H9 (cell line): ENCODE data around the gene CD300A. TPM values are rescaled to one million over a fixed set of nuclear protein-coding genes. Genes with fewer than 3 reads are reported as not detected.

Experiments used
- DNase-seq: peaks from one replicate; pipeline ENCODE4 v3.0.0-alpha.2; 2017
- H2AFZ ChIP-seq: one replicate; pipeline ENCODE4 v1.6.1; 2013; ENCODE audit warnings: mild to moderate bottlenecking, low read length, control low read depth, moderate library complexity
- H2AK5ac ChIP-seq: 2 replicates; pipeline ENCODE4 v1.6.1; 2013; ENCODE audit warnings: low read length, control low read depth, mixed read lengths; ENCODE audit not compliant: insufficient read length
- H2BK120ac ChIP-seq: one replicate; pipeline ENCODE4 v1.6.1; 2013; ENCODE audit warnings: low read depth, mild to moderate bottlenecking, low read length, control low read depth, inconsistent platforms; ENCODE audit not compliant: poor library complexity, severe bottlenecking
- H2BK12ac ChIP-seq: 2 replicates; pipeline ENCODE4 v1.6.1; 2013; ENCODE audit warnings: low read length, control low read depth, mixed read lengths, low read depth; ENCODE audit not compliant: insufficient read length
- H2BK15ac ChIP-seq: 2 replicates; pipeline ENCODE4 v1.6.1; 2013; ENCODE audit warnings: low read depth, low read length, control low read depth
- H2BK20ac ChIP-seq: one replicate; pipeline ENCODE4 v1.6.1; 2013; ENCODE audit warnings: low read depth, mild to moderate bottlenecking, low read length, control low read depth, inconsistent platforms; ENCODE audit not compliant: poor library complexity, severe bottlenecking
- H2BK5ac ChIP-seq: 2 replicates; pipeline ENCODE4 v1.6.1; 2013; ENCODE audit warnings: low read length, control low read depth, mixed read lengths; ENCODE audit not compliant: insufficient read length
- H3K14ac ChIP-seq: 2 replicates; pipeline ENCODE4 v1.6.1; 2013; ENCODE audit warnings: low read length, control low read depth; ENCODE audit not compliant: insufficient read depth
- H3K18ac ChIP-seq: 2 replicates; pipeline ENCODE4 v1.6.1; 2013; ENCODE audit warnings: low read depth, mild to moderate bottlenecking, mixed read lengths, low read length, control low read depth; ENCODE audit not compliant: insufficient read length
- H3K23ac ChIP-seq: 2 replicates; pipeline ENCODE4 v1.6.1; 2013; ENCODE audit warnings: low read length, control low read depth, mixed read lengths, low read depth; ENCODE audit not compliant: insufficient read length
- H3K23me2 ChIP-seq: 2 replicates; pipeline ENCODE4 v1.6.1; 2013; ENCODE audit warnings: low read depth, mild to moderate bottlenecking, mixed read lengths, low read length, control low read depth; ENCODE audit not compliant: insufficient read length, poor library complexity, severe bottlenecking
- H3K27ac ChIP-seq: 2 replicates; pipeline ENCODE4 v1.5.1; 2013; ENCODE audit warnings: low read length, control low read depth, mixed read lengths, low read depth; ENCODE audit not compliant: insufficient read length
- H3K27me3 ChIP-seq: 2 replicates; pipeline ENCODE4 v1.6.1; 2013; ENCODE audit warnings: low read length, control low read depth, inconsistent platforms; ENCODE audit not compliant: insufficient read depth
- H3K4ac ChIP-seq: 2 replicates; pipeline ENCODE4 v1.6.1; 2013; ENCODE audit warnings: low read depth, mild to moderate bottlenecking, control low read depth, inconsistent platforms, low read length, moderate library complexity
- H3K4me1 ChIP-seq: 2 replicates; pipeline ENCODE4 v1.6.1; 2013; ENCODE audit warnings: low read length, control low read depth, inconsistent platforms; ENCODE audit not compliant: insufficient read depth
- H3K4me2 ChIP-seq: 2 replicates; pipeline ENCODE4 v1.6.1; 2013; ENCODE audit warnings: low read length, control low read depth, mixed read lengths; ENCODE audit not compliant: insufficient read length, insufficient read depth
- H3K56ac ChIP-seq: 2 replicates; pipeline ENCODE4 v1.6.1; 2013; ENCODE audit warnings: low read depth, mild to moderate bottlenecking, mixed read lengths, low read length, control low read depth; ENCODE audit not compliant: insufficient read length
- H3K79me1 ChIP-seq: 2 replicates; pipeline ENCODE4 v1.6.1; 2013; ENCODE audit warnings: low read depth, mild to moderate bottlenecking, moderate library complexity, low read length, control low read depth, inconsistent platforms; ENCODE audit not compliant: insufficient read depth, poor library complexity, severe bottlenecking
- H3K79me2 ChIP-seq: 2 replicates; pipeline ENCODE4 v1.6.1; 2013; ENCODE audit warnings: low read length, control low read depth, inconsistent platforms; ENCODE audit not compliant: insufficient read depth
- H3K9ac ChIP-seq: 2 replicates; pipeline ENCODE4 v1.6.1; 2013; ENCODE audit warnings: low read length, control low read depth, mixed read lengths; ENCODE audit not compliant: insufficient read length; ENCODE audit errors: extremely low read depth
- H3K9me3 ChIP-seq: one replicate; pipeline ENCODE4 v1.6.1; 2013; ENCODE audit warnings: low read depth, low read length, inconsistent platforms; ENCODE audit not compliant: control insufficient read depth
- H3T11ph ChIP-seq: one replicate; pipeline ENCODE4 v1.6.1; 2013; ENCODE audit warnings: mild to moderate bottlenecking, low read length, control low read depth, inconsistent platforms
- H4K20me1 ChIP-seq: one replicate; pipeline ENCODE4 v1.6.1; 2013; ENCODE audit not compliant: control insufficient read depth, insufficient read length, insufficient read depth
- H4K5ac ChIP-seq: 2 replicates; pipeline ENCODE4 v1.6.1; 2013; ENCODE audit warnings: low read depth, mild to moderate bottlenecking, mixed read lengths, low read length, control low read depth; ENCODE audit not compliant: insufficient read length
- H4K8ac ChIP-seq: replicated peaks from 2 replicates; pipeline ENCODE4 v1.6.1; 2013; ENCODE audit warnings: low read length, control low read depth, mixed read lengths, low read depth; ENCODE audit not compliant: insufficient read length
- H4K91ac ChIP-seq: 2 replicates; pipeline ENCODE4 v1.6.1; 2013; ENCODE audit warnings: low read depth, mild to moderate bottlenecking, moderate library complexity, mixed read lengths, low read length, control low read depth; ENCODE audit not compliant: insufficient read length
- H3K27ac Mint-ChIP-seq, 3 experiments: 2 replicates in 2 of 3; 3 replicates in 1 of 3; pipeline ENCODE4 v1.8.0; 2020 to 2021; ENCODE audit warnings: mixed read lengths in 3 of 3, mild to moderate bottlenecking in 1 of 3, moderate library complexity in 1 of 3
- H3K27me3 Mint-ChIP-seq: 2 replicates; pipeline ENCODE4 v1.8.0; 2021; ENCODE audit warnings: low read depth, mild to moderate bottlenecking, moderate library complexity, mixed read lengths
- H3K36me3 Mint-ChIP-seq, 3 experiments: 2 replicates in 2 of 3; 3 replicates in 1 of 3; pipeline ENCODE4 v1.8.0; 2020 to 2021; ENCODE audit warnings: low read depth in 3 of 3, mixed read lengths in 3 of 3; ENCODE audit not compliant: insufficient read depth in 1 of 3
- H3K4me1 Mint-ChIP-seq, 2 experiments: 2 replicates each; pipeline ENCODE4 v1.8.0; 2020; ENCODE audit warnings: mixed read lengths in 2 of 2
- H3K4me3 Mint-ChIP-seq, 2 experiments: 2 replicates in 1 of 2; 3 replicates in 1 of 2; pipeline ENCODE4 v1.8.0; 2020 to 2021; ENCODE audit warnings: mild to moderate bottlenecking in 2 of 2, mixed read lengths in 2 of 2, moderate library complexity in 1 of 2
- H3K9me3 Mint-ChIP-seq, 2 experiments: 2 replicates in 1 of 2; 3 replicates in 1 of 2; pipeline ENCODE4 v1.8.0; 2020; ENCODE audit warnings: mild to moderate bottlenecking in 2 of 2, mixed read lengths in 2 of 2, moderate library complexity in 1 of 2
- WGBS: extraction: QIAGEN DNeasy Blood & Tissue Kit; methylation state at CpG from one replicate; pipeline ENCODE4 v1.1.7; 2013; ENCODE audit warnings: missing lambda C conversion rate, low lambda C conversion rate, mixed read lengths; ENCODE audit not compliant: insufficient read length; ENCODE audit errors: extremely low coverage; 5-methylcytosine and 5-hydroxymethylcytosine counted together
- total RNA-seq: library from RNA; stranded (reverse); gene quantifications from 2 replicates; pipeline ENCODE4 v1.2.1, GENCODE V29; 2021
- TF ChIP-seq, protein P1 (sequence below): fragments of 200-600 bp; sonication (generic); conservative IDR thresholded peaks from 3 replicates; pipeline ENCODE4 v1.8.0; 2021; ENCODE audit warnings: antibody characterized with exemption, mild to moderate bottlenecking

The CD300A gene
- total RNA-seq, 1 experiment from 2014 or later: not detected

DNA sequence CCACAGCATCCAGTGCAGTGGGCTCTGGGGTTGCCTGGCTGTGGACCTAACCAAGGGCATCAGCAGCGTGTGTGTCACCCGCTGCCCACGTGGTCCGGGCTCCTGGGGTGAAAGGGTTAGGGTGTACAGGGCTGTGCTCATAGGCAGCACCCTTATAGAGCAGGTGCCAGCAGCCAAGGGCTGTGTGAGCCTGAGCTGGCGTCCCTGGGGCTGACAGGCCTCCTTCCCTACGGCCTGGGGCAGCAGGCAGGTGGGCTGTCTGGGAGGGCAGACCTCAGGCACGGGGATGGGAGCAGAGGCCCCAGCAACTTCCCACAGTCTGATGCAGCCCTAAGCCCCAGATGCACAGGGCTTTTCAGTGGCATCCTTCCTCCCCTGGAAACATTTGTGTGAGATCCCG lies 13.9 kb downstream of the CD300A start:
- Histone ChIP-seq H3K23me2 (no peaks in the 10 kb centered on the region), H4K20me1 (no peaks in the 10 kb centered on the region), H3K4me1 (no peaks in the 10 kb centered on the region), H3K27ac (no peak overlapping the region), H4K91ac (no peak overlapping the region), H3K27me3 (no peaks in the 10 kb centered on the region), H2BK12ac (no peak overlapping the region), H2BK5ac (no peak overlapping the region), H3K79me1 (no peaks in the 10 kb centered on the region), H3K18ac (no peak overlapping the region), H3T11ph (no peak overlapping the region), H2BK20ac (no peak overlapping the region), H4K5ac (no peak overlapping the region), H3K9ac (no peak overlapping the region), H3K79me2 (no peaks in the 10 kb centered on the region), H3K14ac (no peak overlapping the region; the same call in 1 of the 2 replicates), H2AFZ (no peak overlapping the region), H2BK120ac (no peak overlapping the region), H4K8ac (no peak overlapping the region), H3K23ac (no peak overlapping the region), H3K4me2 (no peak overlapping the region), H3K9me3 (no peaks in the 10 kb centered on the region), H3K4ac (no peak overlapping the region), H3K56ac (no peak overlapping the region), H2BK15ac (no peak overlapping the region), H2AK5ac (no peak overlapping the region)
- H3K4me3 Mint-ChIP-seq: no peak overlapping the region
- H3K4me1 Mint-ChIP-seq: no peaks in the 10 kb centered on the region
- TF ChIP-seq, protein P1, sequence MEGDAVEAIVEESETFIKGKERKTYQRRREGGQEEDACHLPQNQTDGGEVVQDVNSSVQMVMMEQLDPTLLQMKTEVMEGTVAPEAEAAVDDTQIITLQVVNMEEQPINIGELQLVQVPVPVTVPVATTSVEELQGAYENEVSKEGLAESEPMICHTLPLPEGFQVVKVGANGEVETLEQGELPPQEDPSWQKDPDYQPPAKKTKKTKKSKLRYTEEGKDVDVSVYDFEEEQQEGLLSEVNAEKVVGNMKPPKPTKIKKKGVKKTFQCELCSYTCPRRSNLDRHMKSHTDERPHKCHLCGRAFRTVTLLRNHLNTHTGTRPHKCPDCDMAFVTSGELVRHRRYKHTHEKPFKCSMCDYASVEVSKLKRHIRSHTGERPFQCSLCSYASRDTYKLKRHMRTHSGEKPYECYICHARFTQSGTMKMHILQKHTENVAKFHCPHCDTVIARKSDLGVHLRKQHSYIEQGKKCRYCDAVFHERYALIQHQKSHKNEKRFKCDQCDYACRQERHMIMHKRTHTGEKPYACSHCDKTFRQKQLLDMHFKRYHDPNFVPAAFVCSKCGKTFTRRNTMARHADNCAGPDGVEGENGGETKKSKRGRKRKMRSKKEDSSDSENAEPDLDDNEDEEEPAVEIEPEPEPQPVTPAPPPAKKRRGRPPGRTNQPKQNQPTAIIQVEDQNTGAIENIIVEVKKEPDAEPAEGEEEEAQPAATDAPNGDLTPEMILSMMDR: no peak
- no peak for DNase-seq
- H3K36me3 Mint-ChIP-seq: peaks cover 0 to 4% (median 2%) of the 10 kb centered on the region in 3 experiments; a peak in 5 of 7 replicates
- peaks cover 57% of the 10 kb centered on the region for H3K27me3 Mint-ChIP-seq
- peaks cover 13 to 15% of the 10 kb centered on the region in 2 experiments for H3K9me3 Mint-ChIP-seq
- H3K27ac Mint-ChIP-seq: no peak overlapping the region
- WGBS: no CpG with 5 or more reads among the region's 8 CpGs
